HG03457 (cell line): ENCODE data around the gene SP110.
"Not testable (repeated sequence)": the region's sequence is repeated elsewhere in the genome, so short reads cannot be mapped to it uniquely, and the experiment has no call there.

Experiments used
- ATAC-seq: cut with Tn5 transposase; IDR thresholded peaks from one replicate; pipeline ENCODE4 v1.9.1; 2021; ENCODE audit warnings: moderate number of reproducible peaks; ENCODE audit not compliant: unreplicated experiment

SP110 gene

DNA sequence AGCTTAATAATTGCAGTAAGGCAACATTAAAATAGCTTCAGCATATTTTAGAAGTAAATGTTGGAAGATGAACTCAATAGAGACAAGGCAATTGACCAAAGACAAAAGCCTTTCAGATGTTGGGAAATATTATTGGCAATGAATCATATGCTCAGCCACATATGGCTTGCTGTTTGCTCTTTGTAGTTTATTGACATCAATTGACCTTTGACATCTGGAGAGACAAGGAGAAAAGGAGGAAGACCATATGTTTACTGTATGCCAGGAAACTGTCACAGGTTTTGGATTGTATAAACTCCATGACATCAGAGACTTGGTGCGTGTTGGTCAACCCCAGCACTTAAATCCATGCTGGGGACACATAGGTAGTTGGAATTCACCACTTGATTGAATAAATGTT is 90.4 kb downstream of the SP110 start:
- ATAC-seq = no peak

GRCh38 chr2:230128623-230129342 is 91.0 kb downstream of the SP110 start:
- no peak for ATAC-seq

GRCh38 chr2:230127195-230127594 is 92.6 kb downstream of the SP110 start:
- no peak for ATAC-seq

GRCh38 chr2:230124757-230125431 is 94.9 kb downstream of the SP110 start:
- ATAC-seq = no peak

DNA sequence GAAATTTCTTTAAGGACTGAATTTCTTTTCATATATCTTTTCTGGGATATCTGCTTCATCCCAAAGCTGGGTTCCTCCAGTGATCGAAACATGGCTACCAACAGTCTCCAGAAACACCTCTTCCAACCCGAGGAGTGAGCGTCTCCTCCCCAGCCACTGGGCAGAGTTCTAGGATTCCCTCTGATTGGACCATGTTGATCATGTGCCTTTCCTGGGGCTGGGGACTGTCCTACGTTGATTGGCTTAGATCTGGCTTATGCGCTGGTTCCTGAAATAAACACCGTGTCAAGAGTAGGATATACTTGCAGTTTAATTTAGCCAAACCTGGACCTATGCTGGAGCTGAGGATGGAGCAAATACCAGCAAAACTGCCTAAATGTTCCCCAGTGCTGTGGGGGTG is 95.5 kb downstream of the SP110 start:
- no peak for ATAC-seq

DNA sequence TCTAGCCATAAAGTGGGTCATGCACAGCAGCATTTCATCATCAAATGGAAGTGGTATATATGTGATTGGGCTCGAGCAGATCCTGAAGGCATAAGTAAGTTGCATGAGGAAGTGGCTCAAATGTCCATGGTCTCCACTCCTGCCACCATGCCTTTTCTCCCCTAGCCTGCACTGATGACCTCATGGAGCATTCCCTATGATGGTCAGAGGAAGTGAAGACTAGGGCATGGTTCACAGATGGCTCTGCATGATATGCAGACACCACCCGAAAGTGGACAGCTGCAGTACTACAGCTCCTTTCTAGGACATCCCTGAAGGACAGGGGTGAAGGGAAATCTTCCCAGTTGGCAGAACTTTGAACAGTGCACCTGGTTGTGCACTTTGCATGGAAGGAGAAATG is 99.4 kb downstream of the SP110 start:
- ATAC-seq = not testable (repeated sequence)

DNA sequence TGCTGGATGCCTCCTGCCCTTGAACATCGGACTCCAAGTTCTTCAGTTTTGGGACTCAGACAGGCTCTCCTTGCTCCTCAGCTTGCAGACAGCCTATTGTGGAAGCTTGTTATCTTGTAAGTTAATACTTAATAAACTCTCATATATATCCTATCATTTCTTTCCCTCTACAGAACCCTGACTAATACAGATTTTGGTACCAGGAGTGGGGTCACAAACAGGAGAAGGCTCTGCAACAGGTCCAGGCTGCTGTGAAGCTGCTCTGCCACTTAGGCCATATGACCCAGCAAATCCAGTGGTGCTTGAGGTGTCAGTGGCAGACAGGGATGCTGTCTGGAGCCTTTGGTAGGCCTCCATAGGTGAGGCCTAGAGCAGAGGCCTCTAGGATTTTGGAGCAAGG is 100.0 kb downstream of the SP110 start:
- ATAC-seq = not testable (repeated sequence)
